HG02571 (cell line): ENCODE results near the gene METTL8.
"Not testable (repeated sequence)": the region's sequence is repeated elsewhere in the genome, so short reads cannot be mapped to it uniquely, and the experiment has no call there.

Experiments used
- ATAC-seq: cut with Tn5 transposase; IDR thresholded peaks from one replicate; pipeline ENCODE4 v1.9.1; 2021; ENCODE audit warnings: mild to moderate bottlenecking, moderate library complexity; ENCODE audit not compliant: unreplicated experiment

The METTL8 gene

GRCh38 chr2:171430516-171431410, 3.0 kb downstream of the METTL8 start:
- no peak for ATAC-seq

- ATAC-seq: not testable (repeated sequence)
These were observed 10.9 kb downstream of the METTL8 start for GRCh38 chr2:171422710-171423495.

DNA sequence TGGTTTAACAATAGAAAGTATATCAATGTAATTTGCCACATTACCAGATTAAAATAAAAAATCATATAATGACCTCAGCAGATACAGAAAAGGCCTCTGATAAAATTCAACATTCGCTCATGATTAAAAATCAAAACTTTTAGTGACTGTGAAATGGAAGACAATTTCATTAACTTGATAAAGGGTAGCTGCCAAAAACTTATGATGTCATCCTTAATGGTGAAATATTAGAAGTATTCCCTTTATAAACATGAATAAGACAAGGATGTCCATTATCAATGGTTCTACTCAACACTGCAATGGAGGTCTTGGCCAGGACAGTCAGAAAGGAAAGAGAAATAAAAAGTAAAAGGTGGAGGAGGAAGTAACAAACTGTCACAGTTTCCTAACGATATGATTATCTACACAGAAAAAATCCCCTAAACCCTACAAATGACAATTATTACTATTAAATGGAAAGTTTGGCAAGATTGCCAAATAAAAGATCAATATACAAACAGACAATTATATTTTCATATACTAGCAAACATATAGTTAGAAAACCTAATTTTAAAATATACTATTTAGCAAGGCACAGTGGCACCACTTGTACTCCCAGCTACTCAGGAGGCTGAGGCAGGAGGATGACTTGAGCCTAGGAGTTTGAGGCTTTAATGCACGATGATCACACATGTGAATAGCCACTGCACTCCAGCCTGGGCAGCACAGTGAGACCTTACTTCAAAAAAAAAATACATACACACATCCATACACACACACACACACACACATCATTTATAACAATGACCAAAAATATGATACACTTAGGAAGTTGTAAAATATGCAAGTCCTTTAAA, 12.8 kb downstream of the METTL8 start:
- no peak for ATAC-seq

- ATAC-seq: no peak
These were observed 14.5 kb downstream of the METTL8 start for GRCh38 chr2:171419333-171419732.

DNA sequence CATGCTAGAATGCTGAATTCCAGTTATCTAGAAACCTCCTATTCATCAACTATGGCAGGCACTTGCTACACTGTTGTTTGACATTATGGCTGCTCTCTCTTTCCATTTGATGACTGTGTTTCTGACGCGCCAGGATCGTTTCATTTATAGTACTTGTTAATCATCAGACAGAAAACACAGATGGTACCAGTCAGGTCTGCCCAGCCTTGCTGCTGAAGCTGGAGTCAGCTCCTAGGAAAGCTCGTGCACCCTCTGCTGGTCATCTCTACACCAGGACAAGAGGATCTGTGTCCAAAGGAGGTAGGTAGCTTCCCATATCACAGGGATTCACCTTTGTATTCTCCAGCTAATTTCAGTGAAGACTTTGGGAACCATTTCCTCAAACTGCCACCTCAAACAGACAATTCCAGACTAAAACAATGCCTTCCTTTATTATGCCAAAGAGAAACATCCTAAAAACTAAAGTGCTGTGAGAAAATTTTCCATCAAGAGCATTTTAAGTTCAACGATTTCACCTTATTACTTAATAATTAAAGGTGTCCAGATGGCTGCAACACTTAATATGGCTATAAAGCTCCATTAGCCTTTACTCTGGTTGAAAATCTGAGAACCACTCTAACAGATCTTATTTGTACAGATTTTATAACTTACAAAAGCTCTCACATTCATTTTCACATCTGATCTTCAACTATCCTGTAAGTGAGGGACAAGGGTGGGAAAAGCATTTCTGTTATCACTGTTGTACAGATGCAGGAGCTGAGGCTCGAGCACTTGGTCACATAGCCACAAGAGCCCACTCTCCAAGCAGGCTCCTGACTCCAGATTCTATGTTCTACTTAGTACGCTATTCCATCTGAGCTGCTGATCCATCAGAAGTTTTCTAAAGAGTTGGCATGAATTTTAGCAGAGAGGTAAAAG, 17.5 kb downstream of the METTL8 start:
- ATAC-seq: peak; percentile 84

- not testable (repeated sequence) for ATAC-seq
These were observed 19.1 kb downstream of the METTL8 start for GRCh38 chr2:171414645-171415044.

GRCh38 chr2:171412571-171413175, 21.1 kb downstream of the METTL8 start:
- ATAC-seq: no peak

DNA sequence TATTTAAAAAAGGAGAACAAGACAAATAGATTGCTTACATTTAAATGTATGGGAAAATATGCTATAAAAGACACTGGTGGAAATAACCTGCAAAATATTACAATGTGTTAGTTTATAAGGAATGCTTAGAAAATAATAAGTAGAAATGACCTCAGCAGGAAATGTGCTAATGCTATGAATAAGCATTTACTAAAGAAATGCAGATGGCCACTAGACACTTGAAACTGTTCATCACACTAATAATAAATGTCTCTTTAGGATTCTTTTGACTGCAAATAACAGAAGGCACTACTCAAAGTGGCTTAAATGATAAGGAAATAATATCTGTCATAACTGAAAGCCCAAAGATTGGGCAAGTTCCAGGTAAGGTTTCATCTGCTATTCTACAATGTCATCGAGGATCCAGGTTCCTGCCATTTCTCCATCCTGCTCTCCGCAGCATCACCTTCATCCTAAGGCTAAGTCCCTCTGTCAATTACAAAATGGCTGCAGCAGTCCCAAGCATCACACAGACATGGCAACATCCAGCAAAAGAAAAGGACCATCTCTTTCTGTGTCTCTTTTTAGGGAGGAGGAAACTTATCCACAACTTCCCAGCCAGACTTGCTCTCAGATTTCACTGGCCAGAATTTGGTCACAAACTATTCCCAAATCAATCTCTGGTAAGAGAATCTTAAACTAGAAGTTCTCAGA, 21.9 kb downstream of the METTL8 start:
- no peak for ATAC-seq

DNA sequence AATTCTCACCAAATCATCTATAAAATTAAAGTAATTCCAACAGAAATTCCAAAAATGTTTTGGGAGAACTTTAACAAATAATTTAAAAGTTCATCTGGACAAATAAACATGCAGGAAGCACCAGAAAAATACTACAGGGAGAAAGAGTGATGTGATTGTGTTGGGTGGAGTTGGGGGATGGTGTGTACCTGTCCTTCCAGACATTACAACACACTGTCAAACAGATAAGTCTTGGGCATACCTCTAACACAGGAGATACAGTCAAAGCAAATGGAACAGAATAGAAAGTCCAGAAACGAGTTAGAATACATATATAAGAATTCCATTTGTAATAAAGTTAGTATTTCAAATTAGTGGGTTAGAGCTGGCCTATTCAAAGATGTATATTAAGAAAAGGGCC, 22.6 kb downstream of the METTL8 start:
- no peak for ATAC-seq

- ATAC-seq: no peak
These were observed 23.2 kb downstream of the METTL8 start for GRCh38 chr2:171410624-171411023.

GRCh38 chr2:171410101-171410500, 23.7 kb downstream of the METTL8 start:
- no peak for ATAC-seq

- no peak for ATAC-seq
These were observed 24.3 kb downstream of the METTL8 start for GRCh38 chr2:171409436-171409971.

DNA sequence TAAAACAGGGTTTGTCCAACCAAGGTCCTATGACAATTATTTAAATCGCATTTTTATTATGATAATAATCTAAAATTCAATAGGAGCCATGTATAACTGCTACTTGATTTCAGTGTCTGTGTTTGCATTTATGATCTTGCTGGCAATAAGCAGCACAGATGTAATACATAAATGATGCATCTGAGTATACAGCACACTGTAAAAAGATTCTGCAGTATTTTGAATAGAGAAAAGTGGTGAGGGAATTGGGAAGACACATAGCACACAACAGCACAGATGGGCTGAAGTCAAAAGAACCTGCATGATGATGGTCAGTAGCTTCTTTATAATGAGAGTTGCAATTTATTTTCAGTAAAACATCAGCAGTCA, 26.1 kb downstream of the METTL8 start:
- no peak for ATAC-seq

- peak; percentile 54 for ATAC-seq
These were observed 26.6 kb downstream of the METTL8 start for GRCh38 chr2:171407030-171407675.

GRCh38 chr2:171406044-171406443, 27.7 kb downstream of the METTL8 start:
- no peak for ATAC-seq

GRCh38 chr2:171405546-171405945, 28.2 kb downstream of the METTL8 start:
- ATAC-seq: no peak

GRCh38 chr2:171404719-171405118, 29.1 kb downstream of the METTL8 start:
- ATAC-seq: no peak

DNA sequence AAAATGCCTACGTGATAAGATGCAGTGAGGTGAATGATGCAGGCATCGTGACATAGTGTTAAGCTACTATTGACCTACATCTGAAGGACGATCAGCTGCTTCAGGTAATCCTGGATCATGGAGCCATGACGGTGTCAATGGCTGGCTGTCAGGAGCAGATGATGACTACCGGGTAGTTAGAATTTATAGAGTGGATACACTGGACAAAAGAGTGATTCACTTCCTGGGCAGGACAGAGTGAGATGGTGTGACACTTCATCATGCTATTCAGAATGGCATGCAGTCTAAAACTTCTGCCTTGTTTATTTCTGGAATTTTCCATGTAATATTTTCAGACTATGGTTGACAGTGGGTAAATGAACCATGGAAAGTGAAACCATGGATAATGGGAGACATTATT, 29.5 kb downstream of the METTL8 start:
- no peak for ATAC-seq
